HepG2 (cell line): ENCODE data around the gene PREP. TPM values are rescaled to one million over a fixed set of nuclear protein-coding genes. Genes with fewer than 3 reads are reported as not detected.

Source experiments
- RBFOX2 ChIP-seq: fragments of 200-400 bp; formaldehyde crosslinking; IDR thresholded peaks from 2 replicates; pipeline ENCODE4 v1.6.1; 2017; ENCODE audit warnings: low read depth, mild to moderate bottlenecking, low read length
- ZBTB46 ChIP-seq: sonication (generic); formaldehyde crosslinking; IDR thresholded peaks from 2 replicates; pipeline ENCODE4 v1.4.0; 2020; ENCODE audit warnings: mild to moderate bottlenecking, missing genetic modification reagents, borderline replicate concordance
- ZFP36L1 ChIP-seq: sonication (generic); formaldehyde crosslinking; IDR thresholded peaks from 2 replicates; pipeline ENCODE4 v1.8.0; 2022; ENCODE audit warnings: mild to moderate bottlenecking, missing genetic modification reagents, moderate library complexity
- ZNF318 ChIP-seq: sonication (generic); formaldehyde crosslinking; IDR thresholded peaks from 2 replicates; pipeline ENCODE4 v1.4.0; 2020; ENCODE audit warnings: mild to moderate bottlenecking, missing genetic modification reagents
- ZNF549 ChIP-seq: sonication (generic); formaldehyde crosslinking; IDR thresholded peaks from 2 replicates; pipeline ENCODE4 v1.5.0; 2020; ENCODE audit warnings: missing genetic modification reagents
- polyA plus RNA-seq, 8 experiments: library from polyadenylated mRNA; depleted of rRNA in 3 of 8; stranded (reverse) in 7 of 8; unstranded in 1 of 8; fragments of >200 nt; fragmentation: Illumina TruSeq in 4 of 8; extraction: Trizol in 4 of 8; gene quantifications; 2 replicates each; pipeline versions ENCODE4 v1.2.1 to v1.2.3, GENCODE V29; 2011 to 2016; ENCODE audit warnings: low read depth in 4 of 8, missing spikeins in 1 of 8, mixed read lengths in 1 of 8; ENCODE audit not compliant: insufficient read depth in 1 of 8
- total RNA-seq, 5 experiments: library from RNA; depleted of rRNA; stranded (reverse); fragments of >200 nt; fragmentation: Illumina TruSeq; extraction: Trizol; gene quantifications; 2 replicates each; pipeline ENCODE4 v1.2.3, GENCODE V29; 2016; ENCODE audit warnings: low read depth in 1 of 5

The PREP gene
- total and polyA plus RNA-seq, 2 of the 13 experiments (the other 11 are each of a cell fraction or from before 2014, with no cell fraction given), result 12.6 to 15.9 TPM

- no peak for TF ChIP-seq ZNF318
- TF ChIP-seq ZFP36L1 (CRISPR knock-in tag), result no peak
- TF ChIP-seq ZBTB46 (CRISPR knock-in tag), result no peak
- no peak for TF ChIP-seq ZNF549
- no peak for TF ChIP-seq RBFOX2
- TF ChIP-seq, all 625 proteins: peak for 0
These were observed 30.8 kb upstream of the PREP start (continued) for GRCh38 chr6:105433723-105434122.
